SKM-1 (cell line): ENCODE data around the gene OLR1.
"Not testable (repeated sequence)": the region's sequence is repeated elsewhere in the genome, so short reads cannot be mapped to it uniquely, and the experiment has no call there.

Experiments
- DNase-seq: peaks from one replicate; lab custom pipeline; 2025; ENCODE audit not compliant: unreplicated experiment; lab: John Stamatoyannopoulos, UW

OLR1 gene

GRCh38 chr12:10171973-10172728 is at the start of gene OLR1:
Gene OLR1, minus strand, starts transcription at chr12:10172132. Its CDS starts 55 bp downstream, at chr12:10172077.
- DNase-seq, result no peak

GRCh38 chr12:10220398-10221077 is 48.6 kb upstream of the OLR1 start:
- no peak for DNase-seq

- no peak for DNase-seq
These were observed 46.1 kb upstream of the OLR1 start for GRCh38 chr12:10218021-10218420.

DNA sequence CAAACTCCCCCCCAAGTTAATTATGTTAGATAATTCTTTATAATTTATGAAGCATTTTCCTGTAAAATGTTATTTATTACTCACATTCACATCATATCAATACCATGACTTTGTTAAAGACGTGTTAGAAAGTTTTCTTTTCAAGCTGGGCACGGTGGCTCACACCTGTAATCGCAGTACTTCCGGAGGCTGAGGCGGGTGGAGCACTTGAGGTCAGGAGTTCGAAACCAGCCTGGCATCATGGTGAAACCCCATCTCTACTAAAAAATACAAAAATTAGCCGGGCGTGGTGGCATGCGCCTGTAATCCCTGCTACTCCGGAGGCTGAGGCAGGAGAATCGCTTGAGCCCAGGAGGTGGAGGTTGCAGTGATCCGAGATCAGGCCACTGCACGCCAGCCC is 44.0 kb upstream of the OLR1 start:
- not testable (repeated sequence) for DNase-seq

- DNase-seq, result no peak
These were observed 43.5 kb upstream of the OLR1 start for GRCh38 chr12:10215436-10215835.

GRCh38 chr12:10214895-10215267 is 42.9 kb upstream of the OLR1 start:
- no peak for DNase-seq

DNA sequence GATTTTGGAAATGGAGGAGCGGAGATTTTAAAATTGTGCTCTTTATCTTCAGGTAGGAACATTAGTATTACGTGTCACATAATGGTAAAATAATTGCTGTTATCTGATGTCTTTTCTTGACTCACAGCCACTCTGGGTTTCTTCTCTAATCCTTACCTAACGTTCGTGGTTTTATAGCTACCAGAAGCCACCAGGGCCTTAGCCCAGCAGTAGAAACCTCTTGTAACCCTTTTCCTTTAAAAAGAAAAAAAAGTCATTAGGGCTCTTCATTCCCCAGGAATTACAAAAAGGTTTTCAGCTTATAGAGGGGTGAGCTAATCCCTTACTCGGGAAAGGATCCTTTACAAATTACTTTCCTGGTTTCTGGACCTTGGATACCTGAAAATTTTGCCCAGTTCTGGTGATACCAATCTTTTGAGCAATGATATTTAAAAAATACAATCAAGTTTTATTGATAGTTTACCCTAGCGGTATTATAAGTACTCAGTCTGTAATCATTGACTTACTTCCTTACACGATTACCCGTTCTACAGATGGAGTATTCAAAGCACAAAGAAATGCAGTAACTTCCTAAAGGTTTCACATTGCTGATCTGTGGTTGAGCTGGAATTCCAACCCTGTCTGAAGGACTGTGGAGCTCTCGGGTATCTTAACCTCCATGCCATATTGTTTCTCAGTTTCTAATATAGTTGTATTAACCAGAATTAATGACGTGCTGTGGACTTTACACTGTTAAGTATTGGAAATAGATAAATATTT is 42.4 kb upstream of the OLR1 start:
- no peak for DNase-seq

- peak; percentile 42 for DNase-seq
These were observed 41.5 kb upstream of the OLR1 start for GRCh38 chr12:10213168-10214135.

DNA sequence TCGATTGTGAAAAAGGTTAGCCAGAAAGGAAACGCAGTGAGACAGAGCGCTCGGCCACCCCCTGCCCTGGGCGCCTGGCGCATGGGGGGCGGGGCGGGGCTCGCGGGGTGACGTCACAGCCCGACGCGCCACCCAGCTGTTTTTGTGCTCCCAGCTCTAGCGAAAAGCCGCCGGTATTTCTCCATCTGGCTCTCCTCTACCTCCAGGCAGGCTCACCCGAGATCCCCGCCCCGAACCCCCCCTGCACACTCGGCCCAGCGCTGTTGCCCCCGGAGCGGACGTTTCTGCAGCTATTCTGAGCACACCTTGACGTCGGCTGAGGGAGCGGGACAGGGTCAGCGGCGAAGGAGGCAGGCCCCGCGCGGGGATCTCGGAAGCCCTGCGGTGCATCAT is 40.8 kb upstream of the OLR1 start, which contains the start of gene GABARAPL1:
Gene GABARAPL1 (plus strand): TSS at position 139 of the 393 bp plus-strand sequence. CDS start 253 bp downstream, at position 392.
- DNase-seq, result no peak

DNA sequence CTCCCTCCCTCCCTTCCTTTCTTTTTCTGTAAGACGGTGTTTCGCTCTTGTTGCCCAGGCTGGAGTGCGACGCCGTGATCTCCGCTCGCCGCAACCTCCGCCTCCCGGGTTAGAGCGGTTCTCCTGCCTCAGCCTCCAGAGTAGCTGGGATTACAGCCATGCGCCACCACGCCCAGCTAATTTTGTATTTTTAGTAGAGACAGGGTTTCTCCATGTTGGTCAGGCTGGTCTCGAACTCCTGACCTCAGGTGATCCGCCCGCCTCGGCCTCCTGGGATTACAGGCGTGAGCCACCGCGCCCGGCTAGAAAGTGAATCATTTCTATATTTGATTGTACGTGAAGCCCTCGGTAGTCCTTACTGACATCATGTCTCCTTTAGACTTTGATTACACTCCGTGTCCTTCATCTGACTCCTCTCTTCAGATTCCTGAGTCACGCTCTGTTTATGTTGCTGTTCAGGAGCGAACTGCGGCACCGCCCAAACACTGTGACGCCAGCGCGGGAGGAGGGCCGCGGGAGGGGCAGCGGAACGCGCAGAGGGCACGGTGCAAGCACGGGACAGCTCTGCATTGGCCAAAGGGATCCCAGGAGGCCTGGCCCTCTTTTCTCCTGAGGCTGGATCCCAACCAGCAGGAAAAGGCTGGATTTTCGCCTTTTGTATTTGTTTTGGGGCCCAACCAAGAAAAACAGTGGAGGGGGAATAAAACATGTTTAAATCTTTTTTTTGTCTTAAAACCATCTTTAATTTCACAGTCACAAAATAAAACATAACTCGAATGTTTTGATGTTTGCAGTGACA is 40.2 kb upstream of the OLR1 start:
- DNase-seq, result peak; percentile 38

- no peak for DNase-seq
These were observed 39.4 kb upstream of the OLR1 start for GRCh38 chr12:10211101-10211939.

DNA sequence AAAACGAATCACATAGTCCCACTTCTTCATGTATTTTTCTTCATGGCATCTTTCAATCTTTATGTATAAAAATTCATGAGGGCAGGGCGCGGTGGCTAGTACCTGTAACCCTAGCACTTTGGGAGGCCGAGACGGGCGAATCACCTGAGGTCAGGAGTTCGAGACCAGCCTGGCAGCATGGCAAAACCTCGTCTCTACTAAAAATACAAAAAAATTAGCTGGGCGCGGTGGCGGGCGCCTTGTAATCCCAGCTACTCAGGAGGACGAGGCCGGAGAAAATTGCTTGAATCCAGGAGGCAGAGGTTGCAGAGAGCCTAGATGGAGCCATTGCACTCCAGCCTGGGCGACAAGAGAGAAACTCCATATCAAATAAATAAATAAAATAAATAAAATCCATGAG is 38.3 kb upstream of the OLR1 start:
- DNase-seq, result no peak

GRCh38 chr12:10207136-10207535 is 35.2 kb upstream of the OLR1 start:
- DNase-seq, result no peak

DNA sequence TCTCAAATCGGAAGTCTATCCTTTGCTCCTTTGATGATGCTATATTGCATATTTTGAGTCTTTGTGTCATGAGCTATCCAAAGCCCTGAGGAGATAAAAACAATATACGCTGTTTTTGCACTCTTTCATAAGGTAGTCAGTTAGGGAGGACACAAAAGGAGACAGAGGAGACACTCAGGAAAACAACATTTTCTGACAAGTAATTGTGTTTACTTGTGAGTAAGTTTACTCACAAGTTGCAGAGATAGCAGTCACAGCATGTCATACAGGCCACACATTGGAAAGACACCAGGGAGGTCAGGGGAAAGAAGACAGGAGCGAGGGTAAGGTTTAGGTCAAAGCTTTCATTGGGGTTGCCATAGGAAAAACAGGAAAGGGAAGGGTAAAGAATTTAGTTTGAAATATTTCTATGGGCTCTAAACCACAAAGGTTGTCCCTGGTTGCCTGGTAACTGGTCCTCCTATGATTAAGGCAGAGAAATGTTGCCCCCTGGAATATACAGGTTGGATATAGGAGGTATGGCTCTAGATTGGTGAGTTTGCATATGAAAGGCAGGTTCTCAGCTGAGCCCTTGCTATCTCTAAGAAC is 33.4 kb upstream of the OLR1 start:
- DNase-seq, result no peak

- not testable (repeated sequence) for DNase-seq
These were observed 32.6 kb upstream of the OLR1 start for GRCh38 chr12:10204495-10204894.

DNA sequence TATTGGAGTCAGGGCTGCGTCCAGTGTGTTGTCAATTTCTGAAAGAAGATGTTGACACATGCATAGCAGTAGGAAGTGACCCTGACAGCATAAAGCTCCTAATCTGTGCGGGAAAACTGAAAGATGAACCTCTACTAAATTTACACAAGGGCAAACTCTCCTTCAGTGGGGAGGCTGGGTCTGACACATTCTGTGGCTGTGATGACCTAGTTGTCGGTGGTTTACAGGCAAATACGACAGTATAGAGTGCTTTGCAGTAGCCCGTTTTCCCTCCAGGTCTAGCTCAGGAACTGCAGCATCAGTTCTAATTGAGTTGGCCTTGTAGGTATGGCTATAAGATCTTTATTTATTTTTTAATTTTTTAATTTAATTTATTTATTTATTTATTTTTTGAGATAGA is 25.9 kb upstream of the OLR1 start:
- DNase-seq, result no peak

- DNase-seq, result no peak
These were observed 24.3 kb upstream of the OLR1 start for GRCh38 chr12:10196210-10196609.

DNA sequence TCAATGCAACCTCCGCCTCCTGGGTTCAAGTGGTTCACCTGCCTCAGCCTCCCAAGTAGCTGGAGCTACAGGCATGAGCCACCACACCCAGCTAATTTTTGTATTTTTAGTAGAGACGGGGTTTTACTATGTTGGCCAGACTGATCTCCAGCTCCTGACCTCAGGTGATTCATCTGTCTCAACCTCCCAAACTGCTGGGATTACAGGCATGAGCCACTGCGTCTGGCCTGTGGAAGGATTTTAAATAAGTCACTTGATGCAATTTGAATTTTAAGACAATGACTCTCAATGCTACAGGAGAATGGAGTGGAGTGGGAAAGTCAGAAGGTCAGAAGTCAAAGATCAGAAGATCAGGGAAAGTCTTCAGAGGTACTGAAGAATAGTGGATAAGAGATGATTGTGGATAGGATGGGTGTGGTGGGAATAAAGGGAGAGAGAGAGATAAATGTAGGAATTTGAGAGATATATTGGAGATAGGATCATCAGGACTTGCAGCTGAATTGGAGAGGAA is 22.3 kb upstream of the OLR1 start:
- no peak for DNase-seq
